KMS-11 (cell line): ENCODE data around the gene TDRD7.

ENCODE experiments used
- H2AFZ ChIP-seq: fragments of 200-600 bp; sonication (generic); 2 replicates; pipeline ENCODE4 v1.6.1; 2016; ENCODE audit warnings: antibody characterized with exemption, mixed run types, low read depth
- H3K27ac ChIP-seq: fragments of 200-600 bp; sonication (generic); 2 replicates; pipeline ENCODE4 v1.6.1; 2016; ENCODE audit warnings: mild to moderate bottlenecking, mixed run types
- H3K27me3 ChIP-seq: fragments of 200-600 bp; sonication (generic); 2 replicates; pipeline ENCODE4 v1.6.1; 2017; ENCODE audit warnings: mild to moderate bottlenecking, low read depth, mixed run types, moderate library complexity; ENCODE audit not compliant: insufficient read depth
- H3K36me3 ChIP-seq: fragments of 200-600 bp; sonication (generic); 2 replicates; pipeline ENCODE4 v1.6.1; 2017; ENCODE audit warnings: mild to moderate bottlenecking, mixed run types; ENCODE audit not compliant: insufficient read depth
- H3K4me1 ChIP-seq: fragments of 200-600 bp; sonication (generic); 2 replicates; pipeline ENCODE4 v1.6.1; 2016; ENCODE audit warnings: mild to moderate bottlenecking, low read depth, mixed run types; ENCODE audit not compliant: poor library complexity, severe bottlenecking
- H3K4me2 ChIP-seq: fragments of 200-600 bp; sonication (generic); 2 replicates; pipeline ENCODE4 v1.7.0; 2016; ENCODE audit warnings: mild to moderate bottlenecking, mixed run types
- H3K4me3 ChIP-seq: fragments of 200-600 bp; sonication (generic); IDR thresholded peaks from 2 replicates; pipeline ENCODE4 v1.6.1; 2017; ENCODE audit warnings: low read depth, low read length, mixed read lengths; ENCODE audit not compliant: insufficient read depth
- H3K79me2 ChIP-seq: fragments of 200-600 bp; sonication (generic); 2 replicates; pipeline ENCODE4 v1.6.1; 2016; ENCODE audit warnings: low read depth, mixed run types; ENCODE audit not compliant: insufficient read depth
- H3K9ac ChIP-seq: fragments of 200-600 bp; sonication (generic); 2 replicates; pipeline ENCODE4 v1.6.1; 2016; ENCODE audit warnings: mild to moderate bottlenecking, mixed run types
- H4K20me1 ChIP-seq: fragments of 200-600 bp; sonication (generic); 2 replicates; pipeline ENCODE4 v1.6.1; 2016; ENCODE audit warnings: mild to moderate bottlenecking, mixed run types; ENCODE audit not compliant: insufficient read depth
- TF ChIP-seq, protein P1 (sequence below): fragments of 200-600 bp; sonication (generic); conservative IDR thresholded peaks from 2 replicates; pipeline ENCODE4 v1.6.1; 2017; ENCODE audit warnings: low read depth, mild to moderate bottlenecking, antibody characterized with exemption, low read length, moderate library complexity, mixed read lengths

Gene TDRD7

DNA sequence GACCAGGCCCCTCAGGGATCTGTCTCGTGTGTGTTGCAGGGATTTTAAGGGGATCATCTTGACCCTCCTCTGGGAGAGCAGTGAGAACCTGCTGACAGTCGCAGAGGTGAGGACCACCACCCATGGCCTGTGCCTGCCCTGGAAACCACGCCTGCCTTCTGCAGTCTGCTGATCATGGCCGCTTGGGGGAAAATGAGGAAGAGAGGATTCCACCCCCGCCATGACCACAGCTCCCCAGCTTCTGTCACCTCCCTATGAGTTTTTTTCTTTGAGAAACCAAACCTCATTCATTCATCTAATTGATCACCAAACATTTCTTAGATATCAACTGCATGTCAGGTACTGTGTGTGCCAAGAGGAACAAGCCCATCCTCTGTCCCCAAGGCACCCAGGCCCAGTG is 46.3 kb upstream of the TDRD7 start:
- Histone ChIP-seq H3K79me2 (no peaks in the 10 kb centered on the region), H3K4me1 (no peaks in the 10 kb centered on the region), H3K27me3 (no peaks in the 10 kb centered on the region), H2AFZ (no peak overlapping the region), H3K4me3 (no peak overlapping the region), H3K4me2 (no peak overlapping the region), H3K36me3 (no peaks in the 10 kb centered on the region), H3K27ac (no peak overlapping the region), H4K20me1 (no peaks in the 10 kb centered on the region), H3K9ac (no peak overlapping the region)
- TF ChIP-seq, protein P1, sequence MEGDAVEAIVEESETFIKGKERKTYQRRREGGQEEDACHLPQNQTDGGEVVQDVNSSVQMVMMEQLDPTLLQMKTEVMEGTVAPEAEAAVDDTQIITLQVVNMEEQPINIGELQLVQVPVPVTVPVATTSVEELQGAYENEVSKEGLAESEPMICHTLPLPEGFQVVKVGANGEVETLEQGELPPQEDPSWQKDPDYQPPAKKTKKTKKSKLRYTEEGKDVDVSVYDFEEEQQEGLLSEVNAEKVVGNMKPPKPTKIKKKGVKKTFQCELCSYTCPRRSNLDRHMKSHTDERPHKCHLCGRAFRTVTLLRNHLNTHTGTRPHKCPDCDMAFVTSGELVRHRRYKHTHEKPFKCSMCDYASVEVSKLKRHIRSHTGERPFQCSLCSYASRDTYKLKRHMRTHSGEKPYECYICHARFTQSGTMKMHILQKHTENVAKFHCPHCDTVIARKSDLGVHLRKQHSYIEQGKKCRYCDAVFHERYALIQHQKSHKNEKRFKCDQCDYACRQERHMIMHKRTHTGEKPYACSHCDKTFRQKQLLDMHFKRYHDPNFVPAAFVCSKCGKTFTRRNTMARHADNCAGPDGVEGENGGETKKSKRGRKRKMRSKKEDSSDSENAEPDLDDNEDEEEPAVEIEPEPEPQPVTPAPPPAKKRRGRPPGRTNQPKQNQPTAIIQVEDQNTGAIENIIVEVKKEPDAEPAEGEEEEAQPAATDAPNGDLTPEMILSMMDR = no peak

DNA sequence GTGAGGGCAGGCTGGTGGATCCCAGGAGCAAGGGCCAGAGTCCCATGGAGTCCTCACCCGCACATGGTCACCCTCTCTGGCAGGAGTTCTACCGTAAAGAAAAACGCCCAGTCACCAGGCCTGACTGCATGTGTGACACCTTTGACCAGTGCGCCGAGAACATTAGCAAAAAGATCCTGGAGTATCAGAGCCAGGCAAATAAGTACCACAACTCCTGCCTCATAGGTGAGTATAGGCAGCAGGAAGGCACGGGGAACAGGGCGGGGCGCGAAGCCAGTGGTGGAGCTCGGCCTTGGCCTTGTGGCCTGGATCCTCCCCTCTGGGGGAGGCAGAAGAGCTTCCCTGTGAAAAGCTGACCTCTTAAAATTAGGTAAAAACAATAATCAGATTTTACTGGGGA is 45.4 kb upstream of the TDRD7 start:
- H3K36me3 ChIP-seq = no peaks in the 10 kb centered on the region
- H3K79me2 ChIP-seq = no peaks in the 10 kb centered on the region
- no peaks in the 10 kb centered on the region for H3K27me3 ChIP-seq
- no peaks in the 10 kb centered on the region for H4K20me1 ChIP-seq
- no peak overlapping the region for H3K4me3 ChIP-seq
- TF ChIP-seq, protein P1 = no peak
- H3K4me1 ChIP-seq = no peaks in the 10 kb centered on the region
- H3K27ac ChIP-seq = no peak overlapping the region
- no peak overlapping the region for H3K9ac ChIP-seq
- H3K4me2 ChIP-seq = no peak overlapping the region
- no peak overlapping the region for H2AFZ ChIP-seq

DNA sequence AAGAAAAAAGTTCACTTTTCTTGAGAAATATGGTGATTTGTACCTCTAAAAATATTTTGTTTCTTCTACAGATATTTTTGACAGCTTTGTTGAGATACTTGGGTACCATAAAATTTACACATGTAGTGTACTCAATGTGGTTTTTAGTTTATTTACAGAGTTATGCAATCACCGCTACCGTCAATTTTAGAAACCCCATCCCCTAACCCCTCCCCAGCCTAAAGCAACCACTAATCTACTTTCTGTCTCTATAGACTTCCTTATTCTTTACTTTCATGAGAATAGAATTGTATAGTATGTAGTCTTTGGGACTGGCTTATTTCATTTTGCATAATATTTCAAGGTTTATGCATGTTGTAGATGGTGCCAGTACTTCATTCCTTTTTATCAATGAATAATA is 45.0 kb upstream of the TDRD7 start:
- Histone ChIP-seq H4K20me1 (no peaks in the 10 kb centered on the region), H3K79me2 (no peaks in the 10 kb centered on the region), H3K9ac (no peak overlapping the region), H3K36me3 (no peaks in the 10 kb centered on the region), H3K4me3 (no peak overlapping the region), H3K27ac (no peak overlapping the region), H2AFZ (no peak overlapping the region), H3K27me3 (no peaks in the 10 kb centered on the region), H3K4me1 (no peaks in the 10 kb centered on the region), H3K4me2 (no peak overlapping the region)
- TF ChIP-seq, protein P1 = no peak

DNA sequence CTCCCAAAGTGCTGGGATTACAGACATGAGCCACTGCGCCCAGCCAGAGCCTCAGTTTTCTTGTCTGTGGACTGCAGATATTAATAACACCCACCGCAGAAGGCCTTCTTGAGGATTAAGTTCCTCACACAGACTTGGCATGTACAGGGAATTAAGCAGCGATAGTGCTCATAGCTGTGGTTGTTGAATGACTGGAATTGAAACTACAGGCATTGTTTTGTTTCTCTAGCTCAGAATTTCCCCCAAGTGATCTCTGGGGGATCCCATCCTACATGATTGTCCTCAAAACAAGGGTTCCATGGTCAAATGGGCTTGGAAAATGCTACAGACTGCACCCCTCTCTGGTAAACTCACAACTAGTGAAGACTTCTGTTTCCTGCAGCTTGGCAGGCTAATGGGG is 44.2 kb upstream of the TDRD7 start:
- no peaks in the 10 kb centered on the region for H3K79me2 ChIP-seq
- TF ChIP-seq, protein P1 = no peak
- no peak overlapping the region for H2AFZ ChIP-seq
- no peaks in the 10 kb centered on the region for H4K20me1 ChIP-seq
- H3K4me2 ChIP-seq = no peak overlapping the region
- H3K9ac ChIP-seq = no peak overlapping the region
- H3K27me3 ChIP-seq = no peaks in the 10 kb centered on the region
- H3K36me3 ChIP-seq = no peaks in the 10 kb centered on the region
- H3K4me1 ChIP-seq = no peaks in the 10 kb centered on the region
- H3K27ac ChIP-seq = no peak overlapping the region
- no peak overlapping the region for H3K4me3 ChIP-seq

DNA sequence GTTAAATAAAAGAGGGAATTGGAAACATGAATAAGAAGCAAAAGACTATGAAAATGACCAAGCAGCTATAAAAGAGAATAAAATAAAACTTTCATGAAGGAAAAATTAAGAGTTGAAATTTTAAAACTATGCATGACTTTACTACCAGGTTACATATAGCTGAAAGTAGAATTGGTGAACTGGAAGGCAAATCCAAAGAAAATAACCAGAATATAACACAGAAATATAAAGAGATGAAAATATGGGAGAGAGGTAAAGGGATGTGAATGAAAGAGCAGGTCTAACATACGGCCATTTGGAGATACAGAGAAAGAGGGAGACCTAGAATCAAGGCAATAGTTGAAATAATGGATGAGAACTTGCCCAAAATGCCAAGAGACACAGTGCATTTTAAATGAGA is 42.9 kb upstream of the TDRD7 start:
- TF ChIP-seq, protein P1 = no peak

More for the DNA sequence above, 42.9 kb upstream of the TDRD7 start:
- no peaks in the 10 kb centered on the region for H3K36me3 ChIP-seq
- H4K20me1 ChIP-seq = no peaks in the 10 kb centered on the region
- H3K4me1 ChIP-seq = no peaks in the 10 kb centered on the region
- no peak overlapping the region for H2AFZ ChIP-seq
- H3K27me3 ChIP-seq = no peaks in the 10 kb centered on the region
- no peak overlapping the region for H3K4me3 ChIP-seq
- H3K79me2 ChIP-seq = no peaks in the 10 kb centered on the region
- no peak overlapping the region for H3K9ac ChIP-seq
- H3K27ac ChIP-seq = no peak overlapping the region
- H3K4me2 ChIP-seq = no peak overlapping the region
